KMS-11 (cell line): ENCODE data around the gene GALNT10.

Source experiments
- H2AFZ ChIP-seq: fragments of 200-600 bp; sonication (generic); 2 replicates; pipeline ENCODE4 v1.6.1; 2016; ENCODE audit warnings: antibody characterized with exemption, mixed run types, low read depth
- H3K27ac ChIP-seq: fragments of 200-600 bp; sonication (generic); 2 replicates; pipeline ENCODE4 v1.6.1; 2016; ENCODE audit warnings: mild to moderate bottlenecking, mixed run types
- H3K27me3 ChIP-seq: fragments of 200-600 bp; sonication (generic); 2 replicates; pipeline ENCODE4 v1.6.1; 2017; ENCODE audit warnings: mild to moderate bottlenecking, low read depth, mixed run types, moderate library complexity; ENCODE audit not compliant: insufficient read depth
- H3K36me3 ChIP-seq: fragments of 200-600 bp; sonication (generic); 2 replicates; pipeline ENCODE4 v1.6.1; 2017; ENCODE audit warnings: mild to moderate bottlenecking, mixed run types; ENCODE audit not compliant: insufficient read depth
- H3K4me1 ChIP-seq: fragments of 200-600 bp; sonication (generic); 2 replicates; pipeline ENCODE4 v1.6.1; 2016; ENCODE audit warnings: mild to moderate bottlenecking, low read depth, mixed run types; ENCODE audit not compliant: poor library complexity, severe bottlenecking
- H3K4me2 ChIP-seq: fragments of 200-600 bp; sonication (generic); 2 replicates; pipeline ENCODE4 v1.7.0; 2016; ENCODE audit warnings: mild to moderate bottlenecking, mixed run types
- H3K4me3 ChIP-seq: fragments of 200-600 bp; sonication (generic); IDR thresholded peaks from 2 replicates; pipeline ENCODE4 v1.6.1; 2017; ENCODE audit warnings: low read depth, low read length, mixed read lengths; ENCODE audit not compliant: insufficient read depth
- H3K79me2 ChIP-seq: fragments of 200-600 bp; sonication (generic); 2 replicates; pipeline ENCODE4 v1.6.1; 2016; ENCODE audit warnings: low read depth, mixed run types; ENCODE audit not compliant: insufficient read depth
- H3K9ac ChIP-seq: fragments of 200-600 bp; sonication (generic); 2 replicates; pipeline ENCODE4 v1.6.1; 2016; ENCODE audit warnings: mild to moderate bottlenecking, mixed run types
- H4K20me1 ChIP-seq: fragments of 200-600 bp; sonication (generic); 2 replicates; pipeline ENCODE4 v1.6.1; 2016; ENCODE audit warnings: mild to moderate bottlenecking, mixed run types; ENCODE audit not compliant: insufficient read depth
- CTCF ChIP-seq: fragments of 200-600 bp; sonication (generic); conservative IDR thresholded peaks from 2 replicates; pipeline ENCODE4 v1.6.1; 2017; ENCODE audit warnings: low read depth, mild to moderate bottlenecking, antibody characterized with exemption, low read length, moderate library complexity, mixed read lengths

The GALNT10 gene

GRCh38 chr5:154236536-154237375, 46.2 kb downstream of the GALNT10 start:
- H3K4me3 ChIP-seq: no peak overlapping the region
- H3K9ac ChIP-seq: no peak overlapping the region
- no peaks in the 10 kb centered on the region for H3K36me3 ChIP-seq
- H3K79me2 ChIP-seq: no peaks in the 10 kb centered on the region
- H3K4me1 ChIP-seq: no peaks in the 10 kb centered on the region
- no peak overlapping the region for H3K27ac ChIP-seq
- no peaks in the 10 kb centered on the region for H3K27me3 ChIP-seq
- H2AFZ ChIP-seq: no peak overlapping the region
- no peak overlapping the region for H3K4me2 ChIP-seq
- no peak for TF ChIP-seq CTCF
- no peaks in the 10 kb centered on the region for H4K20me1 ChIP-seq

GRCh38 chr5:154237376-154237743, 46.8 kb downstream of the GALNT10 start:
- Histone ChIP-seq H3K4me2 (no peak overlapping the region), H3K9ac (no peak overlapping the region), H3K27ac (no peak overlapping the region), H3K79me2 (no peaks in the 10 kb centered on the region), H3K4me3 (no peak overlapping the region), H3K4me1 (no peaks in the 10 kb centered on the region), H3K36me3 (no peaks in the 10 kb centered on the region), H4K20me1 (no peaks in the 10 kb centered on the region), H3K27me3 (no peaks in the 10 kb centered on the region), H2AFZ (no peak overlapping the region)
- no peak for TF ChIP-seq CTCF

GRCh38 chr5:154237946-154238345, 47.4 kb downstream of the GALNT10 start:
- no peak for TF ChIP-seq CTCF
- no peaks in the 10 kb centered on the region for H3K36me3 ChIP-seq
- H2AFZ ChIP-seq: no peak overlapping the region
- H3K27ac ChIP-seq: no peak overlapping the region
- no peaks in the 10 kb centered on the region for H4K20me1 ChIP-seq
- no peaks in the 10 kb centered on the region for H3K27me3 ChIP-seq
- no peak overlapping the region for H3K4me3 ChIP-seq
- H3K9ac ChIP-seq: no peak overlapping the region
- H3K4me1 ChIP-seq: no peaks in the 10 kb centered on the region
- no peaks in the 10 kb centered on the region for H3K79me2 ChIP-seq
- H3K4me2 ChIP-seq: no peak overlapping the region

- H3K4me3 ChIP-seq: no peak overlapping the region
- H2AFZ ChIP-seq: no peak overlapping the region
- no peak overlapping the region for H3K4me2 ChIP-seq
- H3K27me3 ChIP-seq: no peaks in the 10 kb centered on the region
- H3K79me2 ChIP-seq: no peaks in the 10 kb centered on the region
- no peaks in the 10 kb centered on the region for H4K20me1 ChIP-seq
- no peaks in the 10 kb centered on the region for H3K4me1 ChIP-seq
- no peak overlapping the region for H3K27ac ChIP-seq
- H3K36me3 ChIP-seq: no peaks in the 10 kb centered on the region
- H3K9ac ChIP-seq: no peak overlapping the region
- TF ChIP-seq CTCF: no peak
Observed at GRCh38 chr5:154238776-154239481, 48.4 kb downstream of the GALNT10 start.
